ENCODE results near the gene MIX23. TPM values are rescaled to one million over a fixed set of nuclear protein-coding genes. Genes with fewer than 3 reads are reported as not detected.

The MIX23 gene
- total RNA-seq, 1 donor from 2014 or later, result 14.2 TPM

DNA sequence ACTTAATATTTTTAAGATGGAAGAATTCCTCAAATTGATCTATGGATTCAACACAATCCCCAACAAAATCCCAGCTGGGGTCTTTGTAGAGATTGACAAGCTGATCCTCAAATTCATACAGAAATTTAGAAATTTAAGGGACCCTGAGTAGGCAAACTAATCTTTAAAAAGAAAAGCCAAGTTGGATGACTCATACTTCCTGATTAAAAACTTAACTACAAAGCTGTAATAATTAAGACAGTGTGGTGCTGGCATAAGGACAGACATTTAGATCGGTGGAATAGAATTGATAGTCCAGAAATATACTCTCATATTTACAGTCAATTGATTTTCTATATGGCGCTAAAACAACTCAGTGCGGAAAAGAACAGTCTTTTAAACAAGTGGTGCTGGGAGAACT, 12.6 kb upstream of the MIX23 start:
- H3K4me1 ChIP-seq, result peaks cover 9% of the 10 kb centered on the region
- no peaks in the 10 kb centered on the region for H3K9me3 ChIP-seq
- no peak overlapping the region for H3K27ac ChIP-seq
- no peak for DNase-seq (ENCODE audit: extremely low spot score in 2 of 2)
- H3K4me3 ChIP-seq, result no peak overlapping the region
- TF ChIP-seq POLR2A (IDR thresholded peaks at IDR 0.05) (no peak), POLR2AphosphoS5 (IDR thresholded peaks at IDR 0.05; ENCODE audit: insufficient read depth in 1 of 2, low read depth in 1 of 2) (no peak), CTCF (IDR thresholded peaks at IDR 0.05) (no peak)
- H3K36me3 ChIP-seq, result no peaks in the 10 kb centered on the region
- intact Hi-C loops (cut with DNase I), result no loop called here
- H3K27me3 ChIP-seq, result no peaks in the 10 kb centered on the region

GRCh38 chr3:122394173-122394572, 11.1 kb upstream of the MIX23 start:
- Histone ChIP-seq H3K27me3 (no peaks in the 10 kb centered on the region), H3K4me1 (peaks cover 9% of the 10 kb centered on the region), H3K36me3 (no peaks in the 10 kb centered on the region), H3K27ac (no peak overlapping the region), H3K4me3 (no peak overlapping the region), H3K9me3 (no peaks in the 10 kb centered on the region)
- TF ChIP-seq POLR2A (IDR thresholded peaks at IDR 0.05) (no peak), POLR2AphosphoS5 (IDR thresholded peaks at IDR 0.05; ENCODE audit: insufficient read depth in 1 of 2, low read depth in 1 of 2) (no peak), CTCF (IDR thresholded peaks at IDR 0.05) (no peak)
- DNase-seq (ENCODE audit: extremely low spot score in 2 of 2), result no peak
- intact Hi-C loops (cut with DNase I), result loop anchor here (5.0 kb wide), 1 partner anchor 288 kb away; the partner anchor contains the start of gene PARP14

DNA sequence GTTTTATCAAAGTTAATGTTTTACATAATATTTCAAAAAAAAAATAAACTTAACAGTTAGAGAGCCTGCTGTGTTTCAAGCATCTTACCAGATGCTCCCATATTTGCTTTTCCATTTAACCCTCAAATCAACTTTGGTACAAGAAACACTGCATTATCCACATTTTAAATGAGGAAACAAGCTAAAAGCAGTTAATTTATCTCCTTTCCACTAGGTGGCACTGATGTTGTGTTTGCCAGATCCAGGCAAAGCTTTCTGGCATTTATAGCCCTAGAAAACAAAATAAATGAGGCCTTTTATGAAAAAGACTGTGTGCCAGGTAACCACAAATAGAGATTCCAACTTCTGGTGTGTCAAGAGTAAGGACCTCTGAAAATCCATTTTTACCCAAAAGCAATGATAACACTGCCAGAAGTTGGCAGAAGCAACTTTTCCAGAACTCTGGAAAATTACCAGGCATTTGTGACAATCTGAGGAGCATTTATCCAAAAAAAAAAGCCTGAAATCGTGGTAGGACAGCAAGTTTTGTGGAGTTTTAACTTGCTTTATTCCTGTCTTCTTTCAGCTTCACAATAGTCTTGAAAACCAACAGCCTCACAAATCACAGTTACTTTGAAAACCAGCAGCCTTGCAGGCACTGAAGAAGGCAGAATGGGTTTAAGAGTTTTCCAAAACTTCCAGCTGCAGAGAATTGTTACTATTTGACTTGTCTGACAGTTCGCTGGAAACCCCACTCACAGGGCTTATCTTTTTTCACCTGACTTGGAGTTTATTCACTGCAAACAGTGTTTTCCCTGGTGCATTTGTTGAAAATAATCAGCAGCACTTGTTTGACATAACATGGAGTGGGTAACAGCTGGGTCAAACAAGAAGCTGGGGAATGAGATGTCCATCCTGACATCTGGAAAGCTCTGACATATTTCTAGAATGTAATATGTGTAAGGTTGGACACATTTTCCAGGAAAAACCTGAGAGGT, 10.1 kb upstream of the MIX23 start:
- DNase-seq (ENCODE audit: extremely low spot score in 2 of 2), result no peak
- peak in 1 of 2 donors; percentile 27 for TF ChIP-seq POLR2AphosphoS5 (IDR thresholded peaks at IDR 0.05; ENCODE audit: insufficient read depth in 1 of 2, low read depth in 1 of 2)
- TF ChIP-seq CTCF (IDR thresholded peaks at IDR 0.05), result peak in 2 of 3 experiments; percentile 58 to 69
- TF ChIP-seq POLR2A (IDR thresholded peaks at IDR 0.05), result no peak
- H3K36me3 ChIP-seq, result no peaks in the 10 kb centered on the region
- H3K4me3 ChIP-seq, result no peak overlapping the region
- no peak overlapping the region for H3K27ac ChIP-seq
- no peaks in the 10 kb centered on the region for H3K9me3 ChIP-seq
- no peaks in the 10 kb centered on the region for H3K27me3 ChIP-seq
- peaks cover 9% of the 10 kb centered on the region for H3K4me1 ChIP-seq
- intact Hi-C loops (cut with DNase I), result loop anchor here (5.0 kb wide), 1 partner anchor 289 kb away; the partner anchor contains the start of gene PARP14

DNA sequence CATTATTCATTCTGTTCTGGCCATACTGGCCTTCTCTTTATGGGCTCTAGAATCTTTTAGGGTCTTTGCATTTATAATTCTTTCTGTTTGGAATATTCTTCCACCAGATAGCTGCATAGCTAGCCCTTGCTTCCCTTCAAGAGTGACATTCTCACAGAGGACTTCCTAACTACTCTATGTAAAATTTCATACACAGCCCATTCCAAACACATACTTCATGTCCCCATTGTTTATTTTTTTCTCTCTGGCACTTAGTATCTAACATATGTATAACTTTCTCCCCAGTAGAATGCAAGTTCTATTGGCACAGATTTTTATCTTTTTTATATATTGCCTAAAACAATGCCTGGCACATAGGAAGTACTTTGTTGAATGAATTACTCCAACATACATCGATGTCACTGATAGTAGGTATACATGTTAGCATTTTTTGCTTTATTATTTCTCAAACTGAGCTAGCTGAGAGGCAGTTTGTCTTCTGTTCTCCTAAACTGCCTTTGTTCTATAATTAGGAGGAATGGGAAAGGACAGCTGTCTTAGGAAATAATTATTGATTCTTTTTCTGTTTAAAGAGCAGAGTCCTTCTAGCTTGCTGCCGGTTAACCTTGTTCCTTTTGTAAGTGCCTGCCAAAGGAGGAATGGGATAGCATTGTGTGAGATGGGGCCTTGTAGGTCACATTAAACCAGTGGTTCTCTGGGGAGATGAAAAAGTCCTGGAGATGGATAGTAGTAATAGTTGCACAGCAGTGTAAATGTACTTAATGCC, 8.8 kb upstream of the MIX23 start:
- TF ChIP-seq POLR2A (IDR thresholded peaks at IDR 0.05) (no peak), CTCF (IDR thresholded peaks at IDR 0.05) (no peak), POLR2AphosphoS5 (IDR thresholded peaks at IDR 0.05; ENCODE audit: insufficient read depth in 1 of 2, low read depth in 1 of 2) (no peak)
- Histone ChIP-seq H3K9me3 (no peaks in the 10 kb centered on the region), H3K36me3 (no peaks in the 10 kb centered on the region), H3K4me1 (peaks cover 9% of the 10 kb centered on the region), H3K4me3 (no peak overlapping the region), H3K27ac (no peak overlapping the region), H3K27me3 (no peaks in the 10 kb centered on the region)
- DNase-seq (ENCODE audit: extremely low spot score in 2 of 2), result no peak
- intact Hi-C loops (cut with DNase I), result loop anchor here (5.0 kb wide), 1 partner anchor 290 kb away; the partner anchor contains the start of gene PARP14
